ENCODE results near the gene DYNLT3.
A peak's percentile ranks its signal among the peaks of the same experiment; 100 is the strongest.

The DYNLT3 gene

DNA sequence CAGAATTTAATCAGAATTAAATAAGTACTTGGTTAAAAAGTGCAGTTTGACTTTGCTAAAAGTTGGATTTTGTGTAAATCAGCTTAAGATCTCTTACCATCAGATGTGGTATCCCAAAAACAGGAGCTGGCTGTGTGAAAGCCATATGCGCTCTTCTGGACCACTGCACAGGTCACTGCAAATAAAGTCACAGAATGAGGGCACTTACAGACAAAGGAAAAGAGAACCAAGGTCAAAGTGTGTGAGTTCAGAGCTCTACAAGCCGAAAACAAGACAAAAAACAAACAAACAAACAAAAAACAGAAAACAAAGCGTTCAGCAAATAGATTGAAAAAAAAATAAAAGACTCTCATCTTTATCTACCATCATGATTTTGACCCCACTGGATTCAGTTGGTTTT, 6.4 kb downstream of the DYNLT3 start:
- no peak for DNase-seq

- no peak for DNase-seq
These were observed 12.4 kb downstream of the DYNLT3 start for GRCh38 chrX:37834937-37835336.

DNA sequence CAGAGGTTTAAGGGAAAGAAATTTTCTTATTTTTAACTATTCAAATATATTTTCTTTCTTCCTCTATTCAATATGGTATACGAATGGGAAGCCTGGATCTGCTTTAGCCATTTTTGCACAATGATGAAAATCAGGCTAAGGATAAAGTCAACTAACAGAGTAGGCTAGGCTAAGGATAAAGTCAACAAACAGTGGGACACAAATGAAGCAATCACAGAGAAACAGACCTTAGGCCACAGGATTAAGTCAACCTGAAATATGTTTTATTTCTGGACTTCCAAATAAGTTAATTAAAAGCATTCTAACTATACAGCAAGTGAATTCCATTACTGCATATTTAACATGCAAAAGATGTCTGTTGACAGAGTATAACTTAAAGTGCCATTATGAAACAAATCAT, 17.0 kb downstream of the DYNLT3 start:
- DNase-seq: no peak

GRCh38 chrX:37829721-37830120, 17.6 kb downstream of the DYNLT3 start:
- no peak for DNase-seq

DNA sequence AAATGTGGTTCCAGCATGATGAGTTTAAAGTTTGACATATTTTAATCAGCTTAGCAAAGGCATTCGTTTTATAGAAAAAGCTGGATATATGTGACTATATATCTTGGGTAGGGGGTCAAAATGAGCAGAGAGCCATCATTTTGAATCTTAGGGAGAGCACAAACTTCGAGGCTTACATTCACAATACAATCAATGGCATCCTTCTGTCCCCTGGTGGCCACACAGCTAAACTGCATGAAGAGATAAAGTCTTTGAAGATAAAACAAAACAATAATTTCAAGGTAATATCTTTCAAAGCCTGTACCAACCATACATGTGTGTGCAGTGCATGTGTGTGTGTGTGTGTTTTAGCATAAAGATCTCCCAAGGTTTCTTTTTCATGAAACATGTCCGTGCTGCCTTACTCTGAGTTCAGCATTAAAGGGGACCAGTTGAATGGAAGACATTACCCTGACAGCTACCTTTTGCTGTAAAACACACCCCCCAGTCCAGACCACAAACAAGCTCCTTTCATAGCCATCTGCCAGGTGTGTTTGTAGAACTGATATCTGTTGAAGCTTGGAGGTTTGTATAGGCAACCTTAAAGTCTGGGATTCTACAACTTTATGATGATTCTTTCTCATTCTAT, 22.0 kb downstream of the DYNLT3 start:
- peak; percentile 23 for DNase-seq

DNA sequence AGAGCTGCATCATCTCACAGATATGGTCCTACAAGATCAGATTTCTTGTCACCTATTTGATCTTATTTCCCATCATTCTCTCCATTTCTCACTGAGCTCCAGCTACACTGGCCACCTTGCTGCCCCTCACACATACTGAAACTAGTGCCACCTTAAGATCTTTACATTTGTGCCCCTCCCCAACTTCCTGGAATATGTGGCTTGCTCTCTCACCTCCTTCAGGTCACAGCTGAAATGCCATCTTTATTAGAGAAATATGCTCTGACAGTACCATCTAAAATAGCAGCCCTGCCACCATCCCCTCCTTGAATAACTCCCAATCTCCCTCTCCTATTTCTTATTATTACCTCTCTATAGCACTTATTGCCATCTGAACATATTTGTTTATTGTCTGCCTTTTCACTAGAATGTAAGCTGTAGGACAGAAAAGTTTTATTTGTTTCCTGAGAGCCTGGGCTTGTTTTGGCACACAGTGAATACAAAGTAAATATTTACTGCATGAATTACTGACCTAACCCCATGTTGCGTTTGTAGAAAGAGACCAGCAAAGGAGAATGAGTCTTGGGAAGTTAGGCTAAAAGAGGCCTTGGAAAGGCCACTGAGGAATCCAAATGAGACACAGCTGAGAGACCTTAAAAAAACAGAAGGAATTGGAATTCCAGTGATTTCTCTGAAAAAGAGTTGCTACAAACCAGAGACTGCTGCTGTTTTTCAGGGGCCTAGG, 22.7 kb downstream of the DYNLT3 start:
- DNase-seq: no peak

- DNase-seq: no peak
These were observed 26.7 kb downstream of the DYNLT3 start for GRCh38 chrX:37820646-37821045.

GRCh38 chrX:37818031-37818430, 29.3 kb downstream of the DYNLT3 start:
- DNase-seq: no peak

DNA sequence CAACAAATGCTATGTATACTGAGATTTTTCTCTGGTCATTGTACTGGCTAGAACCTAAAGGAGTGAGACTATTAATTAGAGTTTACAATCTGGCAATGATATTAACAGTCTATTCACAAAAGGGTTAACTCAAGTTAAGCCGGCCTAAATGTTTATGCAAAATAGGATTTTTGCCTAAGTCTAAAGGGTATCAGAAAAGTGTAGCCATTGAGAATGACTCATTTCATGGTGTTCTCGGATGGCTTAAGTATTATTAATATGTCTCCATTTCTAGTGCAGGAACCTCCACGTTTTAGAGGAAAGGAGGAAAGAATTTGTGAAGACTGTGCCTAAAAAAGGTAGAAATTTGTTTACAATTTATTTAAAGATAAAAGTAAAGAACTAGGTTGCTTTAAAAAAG, 29.8 kb downstream of the DYNLT3 start:
- no peak for DNase-seq

GRCh38 chrX:37817176-37817575, 30.2 kb downstream of the DYNLT3 start:
- no peak for DNase-seq

GRCh38 chrX:37816766-37817165, 30.6 kb downstream of the DYNLT3 start:
- DNase-seq: no peak

- DNase-seq: no peak
These were observed 32.0 kb downstream of the DYNLT3 start for GRCh38 chrX:37815366-37815765.

- DNase-seq: no peak
These were observed 33.8 kb downstream of the DYNLT3 start for GRCh38 chrX:37813570-37813969.

- DNase-seq: no peak
These were observed 35.3 kb downstream of the DYNLT3 start for GRCh38 chrX:37812110-37812509.

DNA sequence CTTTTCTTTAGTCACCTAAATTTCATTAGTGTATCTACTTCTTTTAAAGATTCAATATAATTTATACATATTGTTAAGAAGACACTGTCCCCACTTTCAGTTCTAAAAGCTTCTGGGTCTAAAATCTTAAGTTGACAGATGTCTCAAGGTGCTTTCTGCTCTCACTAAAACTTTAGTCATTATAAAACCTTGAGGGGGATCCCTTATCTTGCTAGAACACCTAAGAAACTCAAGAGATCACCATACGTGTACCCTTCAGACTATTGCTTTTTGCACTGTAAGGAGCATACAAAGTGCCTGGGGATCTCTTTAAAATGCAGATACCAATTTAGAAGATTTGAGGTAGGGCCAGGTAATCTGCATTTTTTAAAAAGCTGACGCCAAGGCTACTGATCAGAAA, 37.4 kb downstream of the DYNLT3 start:
- no peak for DNase-seq

DNA sequence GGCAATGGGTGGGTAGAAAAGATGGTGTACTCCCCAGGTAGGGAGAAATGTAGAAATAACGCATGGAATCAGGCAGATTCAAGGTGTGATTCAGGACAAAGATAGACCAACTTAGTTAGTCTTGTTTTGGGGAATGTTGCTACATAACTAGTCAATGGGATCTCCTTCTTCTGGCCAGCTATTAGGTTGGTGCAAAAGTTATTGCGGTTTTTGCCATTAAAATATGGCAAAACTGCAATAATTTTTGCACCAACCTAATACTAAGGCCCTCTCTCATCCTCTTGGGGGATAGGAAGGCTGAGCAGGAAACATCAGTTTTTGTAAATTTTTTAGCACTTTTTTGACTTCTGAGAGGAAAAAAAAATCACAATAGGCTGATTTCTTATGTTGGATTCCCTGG, 44.3 kb downstream of the DYNLT3 start:
- DNase-seq: no peak

- no peak for DNase-seq
These were observed 45.3 kb downstream of the DYNLT3 start for GRCh38 chrX:37802028-37802427.

GRCh38 chrX:37800717-37801116, 46.7 kb downstream of the DYNLT3 start:
- no peak for DNase-seq

DNA sequence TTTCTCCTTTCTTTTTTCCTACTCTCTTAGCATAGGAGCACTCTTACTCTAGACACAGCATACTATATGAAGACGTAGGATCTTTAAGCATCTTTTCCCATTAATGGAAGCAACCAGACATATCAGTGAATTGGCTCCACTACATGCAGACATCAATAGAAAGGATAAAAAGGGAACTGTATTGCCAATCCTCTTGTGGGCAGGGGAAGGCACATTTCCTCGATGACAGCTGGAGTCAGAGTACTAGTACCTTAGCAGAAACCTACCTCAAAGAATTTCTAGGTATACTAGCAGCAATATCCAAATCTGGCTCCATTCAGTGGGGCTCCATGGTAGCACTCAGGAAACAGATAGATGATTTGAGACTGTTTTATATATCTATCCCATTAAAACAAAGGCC, 47.4 kb downstream of the DYNLT3 start:
- DNase-seq: no peak

GRCh38 chrX:37796805-37797204, 50.6 kb downstream of the DYNLT3 start:
- no peak for DNase-seq

DNA sequence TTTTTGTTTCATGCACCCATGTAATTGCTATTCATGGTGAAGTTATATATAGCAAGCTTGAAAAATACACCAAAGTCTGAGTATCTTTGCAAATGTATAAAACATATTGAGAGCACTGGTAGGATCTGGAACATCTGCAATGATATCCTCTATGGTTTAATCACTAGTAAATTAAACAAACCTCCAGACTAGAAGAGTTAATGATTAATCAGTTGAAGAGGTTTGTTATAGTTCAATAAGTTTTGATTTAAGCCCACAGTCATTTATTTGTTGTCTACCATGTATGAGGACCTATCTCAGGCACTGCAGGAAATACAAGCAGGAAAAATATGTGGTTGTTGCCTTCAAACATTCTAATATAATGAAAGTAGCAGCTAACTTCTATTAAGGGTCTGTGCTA, 51.1 kb downstream of the DYNLT3 start:
- DNase-seq: no peak

All from stimulated activated naive CD4-positive, alpha-beta T cell treated with Interleukin-2 at 50 U/mL for 16 hours (primary cell).